Anterior cingulate cortex (tissue), 58 donors: ENCODE results near the gene MYCBP.

Experiments
- DNase-seq, 58 donors: peaks; one replicate each; lab custom pipeline; 2025; lab: John Stamatoyannopoulos, UW

Gene MYCBP

GRCh38 chr1:38827318-38827717 is 45.8 kb downstream of the MYCBP start:
- DNase-seq = no peak

GRCh38 chr1:38826886-38827285 is 46.3 kb downstream of the MYCBP start:
- no peak for DNase-seq

GRCh38 chr1:38826262-38826661 is 46.9 kb downstream of the MYCBP start:
- DNase-seq = no peak

- no peak for DNase-seq
These were observed 52.3 kb downstream of the MYCBP start for GRCh38 chr1:38820860-38821259.

GRCh38 chr1:38819516-38819915 is 53.6 kb downstream of the MYCBP start:
- no peak for DNase-seq

GRCh38 chr1:38819040-38819439 is 54.1 kb downstream of the MYCBP start:
- no peak for DNase-seq

GRCh38 chr1:38818175-38818976 is 54.8 kb downstream of the MYCBP start:
- peak in 9 of 58 donors; percentile 3 to 29 (median 14) for DNase-seq

- no peak for DNase-seq
These were observed 55.6 kb downstream of the MYCBP start for GRCh38 chr1:38817267-38818174.

- DNase-seq = peak in 3 of 58 donors; percentile 7 to 56 (median 8)
These were observed 57.1 kb downstream of the MYCBP start for GRCh38 chr1:38815903-38816627.

- DNase-seq = no peak
These were observed 58.1 kb downstream of the MYCBP start for GRCh38 chr1:38814984-38815464.

- no peak for DNase-seq
These were observed 58.6 kb downstream of the MYCBP start for GRCh38 chr1:38814444-38814983.

GRCh38 chr1:38812981-38813380 is 60.2 kb downstream of the MYCBP start:
- DNase-seq = no peak
